ENCODE data around the gene OBSL1.

GRCh38 chr2:219620546-219620945 is 49.2 kb upstream of the OBSL1 start:
- no peak for TF ChIP-seq CHD1 (IDR thresholded peaks at IDR 0.05; ENCODE audit: low read depth, low read length)
- no peak for TF ChIP-seq CTCF (conservative IDR thresholded peaks at IDR 0.05; ENCODE audit: low read depth, low read length)
- no peak for TF ChIP-seq POLR2A (IDR thresholded peaks at IDR 0.05; ENCODE audit: low read depth, low read length)
- TF ChIP-seq, protein P1, sequence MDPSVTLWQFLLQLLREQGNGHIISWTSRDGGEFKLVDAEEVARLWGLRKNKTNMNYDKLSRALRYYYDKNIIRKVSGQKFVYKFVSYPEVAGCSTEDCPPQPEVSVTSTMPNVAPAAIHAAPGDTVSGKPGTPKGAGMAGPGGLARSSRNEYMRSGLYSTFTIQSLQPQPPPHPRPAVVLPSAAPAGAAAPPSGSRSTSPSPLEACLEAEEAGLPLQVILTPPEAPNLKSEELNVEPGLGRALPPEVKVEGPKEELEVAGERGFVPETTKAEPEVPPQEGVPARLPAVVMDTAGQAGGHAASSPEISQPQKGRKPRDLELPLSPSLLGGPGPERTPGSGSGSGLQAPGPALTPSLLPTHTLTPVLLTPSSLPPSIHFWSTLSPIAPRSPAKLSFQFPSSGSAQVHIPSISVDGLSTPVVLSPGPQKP (IDR thresholded peaks at IDR 0.05; ENCODE audit: borderline replicate concordance, low read depth, low read length): no peak
- no peak for TF ChIP-seq MAFK (IDR thresholded peaks at IDR 0.05; ENCODE audit: low read depth, low read length)
- no peak for TF ChIP-seq BHLHE40 (IDR thresholded peaks at IDR 0.05; ENCODE audit: low read depth, low read length)
- no peak for TF ChIP-seq NFE2L2 (IDR thresholded peaks at IDR 0.05; ENCODE audit: low read depth, low read length)
- TF ChIP-seq RFX5 (IDR thresholded peaks at IDR 0.05; ENCODE audit: low read depth, low read length): no peak
- TF ChIP-seq, protein P2, sequence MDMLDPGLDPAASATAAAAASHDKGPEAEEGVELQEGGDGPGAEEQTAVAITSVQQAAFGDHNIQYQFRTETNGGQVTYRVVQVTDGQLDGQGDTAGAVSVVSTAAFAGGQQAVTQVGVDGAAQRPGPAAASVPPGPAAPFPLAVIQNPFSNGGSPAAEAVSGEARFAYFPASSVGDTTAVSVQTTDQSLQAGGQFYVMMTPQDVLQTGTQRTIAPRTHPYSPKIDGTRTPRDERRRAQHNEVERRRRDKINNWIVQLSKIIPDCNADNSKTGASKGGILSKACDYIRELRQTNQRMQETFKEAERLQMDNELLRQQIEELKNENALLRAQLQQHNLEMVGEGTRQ (IDR thresholded peaks at IDR 0.05; ENCODE audit: low read depth, low read length): no peak
- no peak for TF ChIP-seq MXI1 (IDR thresholded peaks at IDR 0.05; ENCODE audit: borderline replicate concordance, low read depth, low read length)
- TF ChIP-seq RAD21 (IDR thresholded peaks at IDR 0.05; ENCODE audit: low read length): no peak
